GM10266 (cell line): ENCODE results near the gene ELAPOR1.

Experiments
- DNase-seq: peaks from one replicate; pipeline ENCODE4 v3.0.0; 2012; ENCODE audit errors: extremely low spot score
- TF ChIP-seq, protein P1 (sequence below): IDR thresholded peaks from 2 replicates; pipeline ENCODE4 v1.5.1; 2012; ENCODE audit warnings: mild to moderate bottlenecking, low read depth; ENCODE audit not compliant: control insufficient read depth, insufficient read depth; ENCODE audit errors: missing control alignments

ELAPOR1 gene

DNA sequence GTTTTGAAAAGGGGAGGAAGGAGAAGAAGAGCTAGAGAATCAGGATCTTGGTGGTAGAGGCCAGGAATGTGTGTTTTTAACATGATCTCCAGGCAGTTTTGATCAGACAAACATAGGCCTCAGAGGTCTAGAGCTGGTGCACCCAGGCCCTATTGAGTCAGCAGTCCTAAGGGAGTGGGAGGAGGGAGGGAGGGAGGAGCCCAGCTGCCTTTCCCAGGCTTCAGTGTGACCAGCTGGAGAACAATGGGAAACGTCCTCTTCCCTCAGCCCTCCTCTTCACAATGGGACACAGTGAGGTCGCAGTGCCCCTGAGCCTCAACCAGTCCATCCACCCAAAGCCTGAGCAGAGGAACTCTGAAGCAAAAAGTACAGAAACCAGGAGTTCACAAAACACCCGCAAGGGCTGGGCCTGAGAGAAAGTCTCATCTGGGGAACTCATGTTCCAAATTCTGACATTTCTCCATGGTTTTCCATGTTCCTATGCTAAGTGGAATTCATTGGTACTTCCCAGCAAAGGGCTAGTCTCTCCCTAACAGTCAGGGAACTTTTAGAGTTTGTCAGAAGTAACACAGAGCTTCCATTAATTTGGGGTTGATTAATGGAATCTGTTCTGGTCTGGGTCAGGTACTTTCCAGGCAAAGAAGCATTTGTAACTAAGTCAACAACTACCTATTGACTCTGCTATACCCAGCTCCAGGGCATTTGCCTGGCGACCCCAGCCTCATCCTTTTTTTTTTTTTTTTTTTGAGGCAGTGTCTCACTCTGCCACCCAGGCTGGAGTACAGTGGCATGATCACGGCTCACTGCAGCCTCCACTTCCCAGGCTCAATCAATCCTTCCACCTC, 37.5 kb downstream of the ELAPOR1 start:
- TF ChIP-seq, protein P1, sequence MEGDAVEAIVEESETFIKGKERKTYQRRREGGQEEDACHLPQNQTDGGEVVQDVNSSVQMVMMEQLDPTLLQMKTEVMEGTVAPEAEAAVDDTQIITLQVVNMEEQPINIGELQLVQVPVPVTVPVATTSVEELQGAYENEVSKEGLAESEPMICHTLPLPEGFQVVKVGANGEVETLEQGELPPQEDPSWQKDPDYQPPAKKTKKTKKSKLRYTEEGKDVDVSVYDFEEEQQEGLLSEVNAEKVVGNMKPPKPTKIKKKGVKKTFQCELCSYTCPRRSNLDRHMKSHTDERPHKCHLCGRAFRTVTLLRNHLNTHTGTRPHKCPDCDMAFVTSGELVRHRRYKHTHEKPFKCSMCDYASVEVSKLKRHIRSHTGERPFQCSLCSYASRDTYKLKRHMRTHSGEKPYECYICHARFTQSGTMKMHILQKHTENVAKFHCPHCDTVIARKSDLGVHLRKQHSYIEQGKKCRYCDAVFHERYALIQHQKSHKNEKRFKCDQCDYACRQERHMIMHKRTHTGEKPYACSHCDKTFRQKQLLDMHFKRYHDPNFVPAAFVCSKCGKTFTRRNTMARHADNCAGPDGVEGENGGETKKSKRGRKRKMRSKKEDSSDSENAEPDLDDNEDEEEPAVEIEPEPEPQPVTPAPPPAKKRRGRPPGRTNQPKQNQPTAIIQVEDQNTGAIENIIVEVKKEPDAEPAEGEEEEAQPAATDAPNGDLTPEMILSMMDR, result no peak
- DNase-seq, result no peak

DNA sequence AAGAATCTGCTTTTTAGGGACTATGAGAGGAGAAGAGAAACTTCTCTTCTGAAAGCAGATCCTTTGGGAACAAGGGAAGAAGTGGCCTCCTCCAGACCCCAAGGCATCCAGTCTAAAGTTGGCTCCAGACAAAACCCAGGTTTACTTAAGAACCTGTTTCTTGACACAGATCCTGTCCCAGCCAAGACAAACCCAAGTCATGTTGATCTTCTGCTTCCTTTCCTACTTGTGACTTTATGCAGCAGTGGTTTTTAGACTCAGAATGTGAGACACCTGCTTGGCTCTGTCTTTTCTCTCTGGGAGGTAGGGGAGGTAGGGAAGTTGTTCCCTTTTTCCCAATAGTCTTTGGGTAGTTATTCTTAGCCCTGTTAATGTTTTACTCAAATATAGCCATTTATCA, 38.3 kb downstream of the ELAPOR1 start:
- TF ChIP-seq, protein P1, result no peak
- DNase-seq, result no peak

DNA sequence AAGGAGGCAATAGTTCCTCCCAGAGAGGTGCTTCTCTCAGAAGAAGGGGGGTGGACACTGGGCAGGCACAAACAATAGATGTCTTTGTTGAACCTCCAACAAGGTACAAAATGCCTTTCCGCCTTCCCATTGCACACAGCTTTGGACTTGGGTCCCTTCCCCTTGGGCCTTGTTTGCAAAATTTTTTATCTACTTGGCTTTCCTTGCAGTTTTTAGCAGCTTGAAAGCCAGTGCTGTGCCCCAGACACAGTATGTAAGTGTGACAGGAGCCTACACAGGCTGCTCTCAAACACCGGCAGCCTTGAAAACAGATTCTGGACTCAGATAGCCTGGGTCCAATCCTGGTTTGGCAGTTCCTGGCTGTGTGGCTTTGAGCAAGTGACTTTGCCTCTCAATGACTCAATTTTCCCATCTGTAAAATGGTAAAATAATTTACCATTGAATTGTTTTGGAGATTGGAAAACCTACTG, 43.0 kb downstream of the ELAPOR1 start:
- no peak for DNase-seq
- TF ChIP-seq, protein P1, result no peak

DNA sequence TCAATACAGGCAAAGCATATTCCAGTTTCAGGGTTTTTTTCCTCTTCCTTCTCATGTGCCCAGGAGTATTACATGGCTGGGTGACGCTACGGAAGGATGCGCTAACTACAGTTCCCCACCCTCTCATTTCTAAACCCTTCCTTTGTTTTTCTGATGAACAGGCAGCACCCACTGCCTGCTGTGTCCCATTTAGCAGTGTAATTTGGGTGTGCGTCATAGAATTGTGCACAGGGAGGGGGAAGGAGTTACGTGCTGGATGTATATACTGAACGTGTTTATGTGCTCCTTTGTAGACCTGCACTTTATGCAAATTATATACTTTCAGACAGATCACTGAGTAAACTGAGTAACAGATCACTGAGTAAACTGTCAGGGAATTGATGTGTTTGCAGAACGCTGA, 44.5 kb downstream of the ELAPOR1 start:
- TF ChIP-seq, protein P1, result no peak

DNA sequence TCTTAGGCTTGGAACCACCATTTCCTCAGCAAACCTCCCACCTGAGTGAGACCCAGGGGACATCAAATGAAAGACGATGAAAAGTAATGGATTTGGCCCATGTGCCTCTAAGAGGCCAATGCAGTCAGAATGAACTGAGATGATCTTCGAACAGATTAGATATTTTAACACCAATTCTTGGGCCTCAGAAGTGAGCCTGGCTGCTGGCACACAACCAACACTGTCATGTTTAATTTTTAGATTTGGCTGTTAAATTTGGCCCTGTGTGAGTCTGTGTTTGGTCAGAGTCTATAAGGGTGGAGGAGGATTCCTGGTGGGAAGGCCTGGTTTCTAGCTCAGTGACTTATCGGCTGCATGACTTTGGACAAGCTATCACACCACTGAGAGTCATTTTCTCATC, 45.4 kb downstream of the ELAPOR1 start:
- TF ChIP-seq, protein P1, result no peak
- no peak for DNase-seq

More for the DNA sequence above, 44.5 kb downstream of the ELAPOR1 start:
- no peak for DNase-seq

DNA sequence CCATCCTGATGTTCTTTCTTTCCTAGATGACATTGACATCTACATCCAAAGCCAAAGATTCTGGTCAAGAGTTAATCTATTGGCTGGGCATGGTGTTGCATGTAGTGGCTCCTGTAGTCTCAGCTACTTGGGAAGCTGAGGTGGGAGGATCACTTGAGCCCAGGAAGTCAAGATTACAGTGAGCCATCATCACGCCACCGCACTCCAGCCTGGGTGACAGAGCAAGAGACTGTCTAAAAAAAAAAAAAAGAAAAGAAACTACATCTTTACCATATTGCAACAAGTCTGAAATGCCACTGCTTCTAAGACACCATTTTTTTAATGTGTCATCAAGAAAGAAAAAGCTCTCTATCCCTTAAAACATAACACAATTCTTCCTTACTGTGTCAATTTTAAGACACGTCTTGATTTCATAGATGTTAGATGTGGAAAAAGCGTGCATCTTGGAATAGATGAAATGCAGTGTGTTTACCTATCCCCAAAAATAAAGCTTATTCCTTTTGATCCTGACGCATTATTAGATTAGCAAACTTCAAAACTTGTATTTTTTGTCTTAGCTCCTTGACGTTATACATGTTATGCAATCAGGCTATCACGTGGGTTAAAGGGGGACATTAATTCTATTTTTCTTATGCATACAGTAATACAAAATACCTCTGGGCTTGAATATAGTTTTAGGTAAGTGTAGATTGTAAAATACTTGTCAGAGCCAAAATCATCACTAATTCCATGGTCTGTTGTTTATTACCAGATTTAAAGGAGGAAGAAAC, 46.3 kb downstream of the ELAPOR1 start:
- TF ChIP-seq, protein P1, result no peak
- no peak for DNase-seq
